GM21367 (cell line): Measurements from ENCODE around the gene AFG3L2.

Experiments
- ATAC-seq: cut with Tn5 transposase; IDR thresholded peaks from one replicate; pipeline ENCODE4 v1.9.1; 2021; ENCODE audit not compliant: unreplicated experiment

AFG3L2 gene

DNA sequence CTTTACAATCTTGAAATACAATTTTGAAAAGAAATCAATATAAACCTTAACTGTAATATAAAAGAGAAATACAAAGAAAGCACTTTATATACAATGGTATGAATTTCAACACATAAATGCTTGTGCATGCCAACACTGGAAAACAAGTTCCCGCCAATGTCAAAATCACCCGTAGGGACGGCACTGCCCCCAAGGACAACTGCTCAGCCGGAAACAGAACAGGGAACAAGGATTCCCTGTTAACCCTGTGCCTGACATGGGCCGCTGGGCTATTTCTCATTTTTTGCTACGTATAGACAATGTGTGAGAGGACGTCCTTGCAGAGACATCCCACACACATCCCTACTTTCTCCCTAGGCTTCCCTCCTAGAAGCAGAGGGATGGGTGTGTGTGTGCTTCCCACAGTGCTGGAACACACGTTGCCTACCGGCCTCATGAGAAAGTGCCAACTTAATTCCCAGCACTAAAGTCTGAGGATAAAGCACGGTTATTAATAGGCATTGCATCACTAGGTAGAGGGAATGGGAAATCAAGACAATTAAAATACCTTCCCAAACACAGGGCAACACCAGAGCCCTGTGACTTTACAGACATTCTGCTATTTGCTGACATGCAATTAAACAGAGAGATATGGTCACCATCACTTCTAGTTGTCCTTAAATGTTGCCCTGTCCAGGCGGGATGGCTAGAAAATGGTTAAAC lies 14.4 kb downstream of the AFG3L2 start:
- no peak for ATAC-seq

DNA sequence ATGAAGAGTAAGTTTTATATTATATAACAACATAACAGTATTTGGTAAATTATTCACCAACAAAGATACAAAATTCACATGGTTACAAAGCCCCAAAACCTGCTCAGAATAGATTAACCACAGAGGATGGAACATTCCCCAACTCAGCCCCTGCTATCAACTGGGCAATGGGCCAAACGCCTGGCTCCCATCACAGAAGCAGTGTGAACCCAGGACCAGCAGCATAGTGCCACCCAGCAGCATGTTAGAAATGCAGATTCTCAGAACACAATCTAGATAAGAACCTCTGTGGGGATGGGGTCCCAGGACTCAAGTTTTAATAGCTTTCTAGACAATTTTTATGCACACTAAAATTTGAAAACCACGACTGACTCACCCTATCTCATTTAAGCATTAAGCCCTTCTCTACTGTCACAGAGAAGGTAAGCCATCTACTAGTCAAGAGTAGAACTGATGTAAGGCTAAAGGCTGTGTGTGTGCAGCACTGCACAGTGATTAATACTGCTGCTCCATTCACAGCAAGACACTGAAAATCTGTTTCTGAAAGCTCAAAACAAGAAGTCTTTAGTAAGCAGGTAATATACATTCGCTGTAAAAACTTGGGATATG lies 15.2 kb downstream of the AFG3L2 start:
- ATAC-seq = no peak

- ATAC-seq = no peak
These were observed 17.5 kb downstream of the AFG3L2 start for GRCh38 chr18:12359515-12359927.

GRCh38 chr18:12352188-12352587 lies 24.8 kb downstream of the AFG3L2 start:
- no peak for ATAC-seq

DNA sequence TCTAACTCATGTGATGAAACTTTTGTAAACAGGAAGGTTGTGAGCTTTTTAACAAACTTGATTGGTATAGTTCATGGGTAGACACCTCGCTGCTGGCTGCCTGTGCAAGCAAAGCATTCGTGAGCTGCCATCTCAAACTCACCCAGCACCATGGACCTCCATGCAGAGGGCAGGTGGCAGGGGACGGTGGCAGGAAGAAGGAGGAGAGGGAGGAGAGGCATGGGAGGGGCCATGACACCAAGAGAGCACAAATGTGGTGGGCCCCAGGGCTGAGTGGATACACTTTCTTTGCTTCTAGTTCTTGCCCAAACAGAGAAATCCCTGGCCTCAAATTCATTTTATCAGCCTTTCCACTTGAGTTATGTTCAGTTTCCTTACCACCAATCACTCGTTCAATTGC lies 29.1 kb downstream of the AFG3L2 start:
- ATAC-seq = no peak

- ATAC-seq = no peak
These were observed 30.8 kb downstream of the AFG3L2 start for GRCh38 chr18:12346240-12346565.

GRCh38 chr18:12345491-12346239 lies 31.4 kb downstream of the AFG3L2 start:
- no peak for ATAC-seq

DNA sequence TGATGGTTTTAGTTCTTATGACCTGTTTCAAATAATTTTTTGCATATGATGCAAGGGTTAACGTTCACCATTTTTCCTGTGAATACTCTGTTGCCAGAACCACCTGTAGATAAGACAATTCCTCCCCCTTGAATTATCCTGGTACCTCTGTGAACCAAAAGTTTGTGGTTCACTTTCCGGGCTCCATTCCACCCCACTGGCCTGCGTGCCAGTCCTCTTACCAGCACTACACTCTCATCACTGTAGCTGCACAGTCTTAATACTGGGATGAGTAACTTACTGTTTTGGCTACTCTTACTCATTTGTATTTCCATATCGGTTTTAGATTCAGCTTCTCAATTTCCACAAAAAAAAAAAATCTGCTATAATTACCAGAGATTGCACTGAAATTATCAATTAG lies 34.4 kb downstream of the AFG3L2 start:
- ATAC-seq = no peak

DNA sequence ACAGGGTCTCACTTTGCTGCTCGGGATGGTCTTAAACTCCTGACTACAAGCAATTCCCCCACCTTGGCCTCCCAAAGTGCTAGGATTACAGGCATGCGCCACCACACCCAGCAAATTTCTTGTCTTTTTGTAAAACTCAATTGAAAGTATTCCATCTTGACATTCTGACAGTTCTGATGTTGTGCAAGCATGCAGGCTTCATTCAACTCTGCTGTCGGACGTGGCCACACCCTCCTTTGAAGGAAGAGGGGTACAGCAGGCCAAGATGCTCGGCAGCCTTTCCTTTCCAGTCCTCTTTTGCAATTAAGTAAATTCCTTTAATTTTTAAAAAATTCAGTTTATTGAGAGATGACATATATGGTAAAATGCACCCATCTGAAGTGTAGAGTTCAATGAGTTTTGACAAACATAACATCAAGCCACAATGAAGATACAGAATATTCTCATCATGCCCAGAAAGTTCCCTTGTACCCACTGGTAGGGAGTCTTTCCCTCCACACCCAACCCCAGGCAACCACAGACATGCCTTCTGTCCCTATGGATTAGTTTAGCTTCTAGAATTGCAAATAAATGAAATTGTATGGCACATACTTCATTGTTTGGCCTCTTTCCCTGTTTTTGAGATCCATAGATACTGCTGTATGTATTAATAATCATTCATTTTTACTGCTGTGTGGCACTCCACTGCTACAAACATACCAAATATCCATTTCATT lies 35.9 kb downstream of the AFG3L2 start:
- no peak for ATAC-seq

GRCh38 chr18:12338382-12338781 lies 38.6 kb downstream of the AFG3L2 start:
- no peak for ATAC-seq

- ATAC-seq = no peak
These were observed 40.1 kb downstream of the AFG3L2 start for GRCh38 chr18:12336887-12337286.

GRCh38 chr18:12336171-12336613 lies 40.8 kb downstream of the AFG3L2 start:
- ATAC-seq = no peak

DNA sequence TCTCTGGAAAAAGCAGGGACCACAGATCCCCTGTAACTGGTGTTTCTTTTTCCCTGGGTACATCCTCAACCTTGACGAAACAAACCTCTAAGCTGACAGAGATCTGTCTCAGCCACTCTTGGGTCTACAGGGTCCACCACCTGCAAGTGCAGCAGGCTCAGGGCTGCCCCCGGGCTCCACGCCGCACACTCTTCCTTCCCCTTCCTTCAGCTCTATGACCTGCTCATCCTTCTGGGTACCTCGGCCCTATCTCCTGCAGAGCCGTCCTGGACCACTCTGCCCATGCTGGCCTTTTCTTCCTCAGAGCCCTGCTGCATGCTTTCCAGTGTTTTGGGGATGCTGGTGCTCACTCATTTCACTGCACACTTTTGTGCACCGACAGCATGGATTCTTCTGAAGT lies 41.5 kb downstream of the AFG3L2 start:
- ATAC-seq = no peak

DNA sequence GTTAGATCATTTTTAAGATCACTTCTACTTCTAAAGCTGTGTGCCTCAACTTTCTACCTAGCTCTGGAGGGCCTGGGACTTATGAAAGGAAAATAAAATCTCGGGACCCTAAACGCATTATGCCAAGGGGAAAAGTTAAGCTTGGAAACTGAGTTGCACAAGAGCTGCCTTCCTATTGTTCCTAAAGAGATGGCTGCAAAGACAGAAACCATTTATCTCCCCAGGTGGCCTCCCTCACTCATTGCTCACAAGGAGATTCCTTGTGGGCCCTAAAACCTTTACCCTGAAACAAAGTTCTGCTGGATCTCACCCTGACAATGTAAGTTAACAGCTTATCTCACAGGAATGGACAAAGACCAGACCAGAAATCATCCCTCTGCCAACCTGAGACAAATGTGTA lies 42.2 kb downstream of the AFG3L2 start:
- no peak for ATAC-seq

DNA sequence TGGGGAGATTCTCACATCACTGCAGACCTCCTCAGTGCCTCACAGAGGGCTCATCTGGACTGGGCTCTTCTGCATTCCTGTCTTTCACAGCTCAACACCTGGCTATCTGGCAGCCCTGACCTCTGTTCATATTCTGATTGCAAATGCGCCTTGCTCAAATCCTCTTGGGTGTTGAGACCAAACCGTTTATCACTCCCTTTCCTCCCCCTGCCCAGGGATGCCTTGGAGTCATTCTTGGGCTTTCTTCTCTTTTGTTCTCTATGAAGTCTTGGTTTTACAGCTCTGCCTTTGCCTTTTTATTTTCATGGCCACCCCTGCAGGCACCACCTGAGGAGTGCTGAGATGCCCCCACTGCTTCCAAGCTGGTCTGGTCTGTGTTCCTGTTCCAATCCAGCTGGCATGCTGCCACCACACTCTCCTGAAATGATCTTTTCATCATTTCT lies 42.6 kb downstream of the AFG3L2 start:
- ATAC-seq = no peak

DNA sequence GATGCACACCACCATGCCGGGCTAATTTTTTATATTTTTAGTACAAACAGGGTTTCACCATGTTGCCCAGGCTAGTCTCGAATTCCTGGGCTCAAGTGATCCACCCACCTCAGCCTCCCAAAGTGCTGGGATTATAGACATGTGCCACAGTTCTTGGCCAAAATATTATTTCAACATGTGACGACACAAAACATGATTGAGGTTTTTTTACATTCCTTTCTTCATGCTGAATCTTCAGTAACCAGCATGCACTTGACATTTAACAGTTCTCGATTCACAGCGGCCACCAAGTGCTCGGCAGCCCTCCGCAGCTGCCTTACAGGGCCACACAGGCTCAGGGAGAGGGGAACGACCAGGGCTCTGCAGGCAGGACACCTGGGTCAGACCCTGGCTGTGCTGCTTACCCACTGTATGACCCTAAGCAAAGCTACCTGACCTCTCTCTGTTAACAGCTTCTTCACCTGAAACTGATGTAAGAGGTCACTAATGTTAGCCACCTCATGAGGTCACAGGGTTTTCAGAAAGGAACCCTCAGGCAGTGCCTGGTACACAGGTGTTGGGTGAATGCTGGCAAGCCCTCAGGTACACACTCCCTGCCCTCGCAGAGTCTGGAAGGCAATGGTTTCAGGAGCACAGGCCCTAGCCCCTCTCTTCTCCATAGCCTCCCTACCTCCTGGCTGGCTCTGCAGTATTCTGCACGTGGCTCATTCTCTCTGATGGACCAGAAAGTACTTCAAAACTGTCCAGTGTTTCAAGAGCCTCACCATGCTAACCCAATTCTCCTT lies 43.3 kb downstream of the AFG3L2 start:
- no peak for ATAC-seq

DNA sequence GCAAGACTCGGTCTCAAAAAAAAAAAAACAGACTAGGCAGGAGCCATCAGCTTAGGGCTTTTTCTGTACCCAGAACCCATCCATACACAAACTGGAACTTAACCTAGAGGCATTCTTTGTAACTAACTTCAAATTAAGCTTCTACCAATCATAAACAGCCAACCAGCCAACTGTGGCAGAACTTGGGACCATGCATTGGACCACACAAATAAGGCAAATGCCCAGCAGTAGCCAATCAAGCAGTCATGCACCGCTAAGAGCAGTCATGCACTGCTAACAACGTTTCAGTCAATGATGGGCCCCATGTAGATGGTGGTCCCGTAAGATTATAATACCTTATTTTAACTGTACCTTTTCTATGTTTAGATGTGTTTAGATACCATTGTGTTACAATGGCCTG lies 46.3 kb downstream of the AFG3L2 start:
- ATAC-seq = no peak

GRCh38 chr18:12329125-12329698 lies 47.8 kb downstream of the AFG3L2 start:
- no peak for ATAC-seq

GRCh38 chr18:12328179-12328823 lies 48.7 kb downstream of the AFG3L2 start:
- ATAC-seq = no peak
